Measurements from ENCODE around the gene TPD52L1. TPM values are rescaled to one million over a fixed set of nuclear protein-coding genes. Genes with fewer than 3 reads are reported as not detected.
"Not testable (repeated sequence)": the region's sequence is repeated elsewhere in the genome, so short reads cannot be mapped to it uniquely, and the experiment has no call there.

TPD52L1 gene
- total and polyA plus RNA-seq, 2 donors: 23.6 to 160 TPM

DNA sequence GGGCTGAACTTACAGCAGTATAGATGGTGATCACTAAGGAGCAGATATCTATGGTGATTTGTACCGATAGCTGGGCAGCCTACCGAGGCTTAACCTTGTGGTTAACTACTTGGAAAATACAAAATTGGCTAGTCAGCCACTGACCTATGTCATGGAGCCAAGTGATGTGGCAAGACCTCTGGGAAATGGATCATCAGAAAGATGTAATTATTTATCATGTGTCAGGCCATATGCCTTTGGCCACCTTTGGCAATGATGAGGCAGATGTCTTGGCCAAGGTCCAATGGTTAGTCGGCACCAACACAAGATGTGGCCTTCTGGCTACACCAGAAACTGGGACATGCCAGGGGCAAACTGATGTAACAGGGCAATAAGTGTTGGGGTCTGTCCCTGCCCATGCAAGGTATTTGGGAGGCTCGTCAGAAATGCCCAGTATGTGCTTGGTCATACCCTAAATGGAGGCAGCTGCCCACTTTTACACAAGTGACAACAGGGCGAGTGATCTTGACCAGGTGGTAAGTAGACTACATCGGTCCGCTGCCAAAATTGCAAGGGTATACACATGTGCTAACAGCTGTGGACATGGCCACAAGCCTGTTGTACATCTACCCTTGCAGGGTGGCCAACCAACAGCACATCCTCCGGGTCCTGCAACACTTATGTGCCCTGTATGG is 118.0 kb downstream of the TPD52L1 start:
- H3K4me1 ChIP-seq (ENCODE audit: insufficient read depth): no peaks in the 10 kb centered on the region
- H3K36me3 ChIP-seq (ENCODE audit: insufficient read depth): no peaks in the 10 kb centered on the region
- H3K4me3 ChIP-seq (ENCODE audit: low read depth, low read length): no peak overlapping the region
- DNase-seq (ENCODE audit: extremely low spot score): no peak
- WGBS: 92% methylated on average over 8 of the region's 8 CpGs
- no peak overlapping the region for H3K27ac ChIP-seq (ENCODE audit: low read depth)

DNA sequence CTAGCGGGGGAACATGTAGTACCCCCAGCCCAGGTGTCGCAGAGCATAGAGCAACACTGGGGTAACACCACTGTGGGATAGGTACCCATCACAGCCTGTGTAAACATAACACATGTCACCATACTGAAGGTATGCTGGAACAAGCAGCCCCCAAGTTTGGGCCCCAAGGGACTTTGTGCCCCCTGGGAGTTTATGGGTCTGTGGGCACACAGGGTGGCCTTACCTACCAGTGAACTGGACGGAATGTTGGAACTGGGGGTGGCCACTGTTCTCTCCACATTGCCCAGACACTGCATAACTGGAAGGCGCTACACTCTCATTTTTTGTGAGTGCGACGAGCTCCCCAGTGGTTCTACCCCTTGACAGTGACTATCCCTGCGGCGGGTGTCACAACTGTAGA is 119.7 kb downstream of the TPD52L1 start:
- no peak for DNase-seq (ENCODE audit: extremely low spot score)
- 98% methylated on average over 8 of the region's 8 CpGs for WGBS
- Histone ChIP-seq H3K36me3 (ENCODE audit: insufficient read depth) (no peaks in the 10 kb centered on the region), H3K4me1 (ENCODE audit: insufficient read depth) (no peaks in the 10 kb centered on the region), H3K4me3 (ENCODE audit: low read depth, low read length) (no peak overlapping the region), H3K27ac (ENCODE audit: low read depth) (no peak overlapping the region)

DNA sequence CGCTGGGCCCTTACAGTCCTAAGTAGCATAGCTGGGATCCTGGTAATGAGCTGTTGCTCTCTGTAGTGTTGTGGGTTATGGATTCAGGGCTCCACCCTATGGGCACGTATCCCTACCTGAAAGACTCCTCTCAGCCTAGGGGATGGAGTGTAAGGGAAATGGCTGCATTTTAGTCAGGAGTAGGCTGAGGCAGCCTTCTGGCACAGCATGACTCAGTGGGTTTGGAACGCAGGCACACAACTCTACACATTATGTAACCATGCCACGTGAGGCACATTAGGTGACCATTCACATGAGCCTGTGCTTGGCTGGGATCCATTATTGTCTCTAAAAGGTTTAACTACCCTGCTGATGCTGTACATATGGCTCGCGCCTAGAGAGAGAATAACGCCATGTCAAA is 120.4 kb downstream of the TPD52L1 start:
- 89% methylated on average over 7 of the region's 7 CpGs for WGBS
- Histone ChIP-seq H3K27ac (ENCODE audit: low read depth) (no peak overlapping the region), H3K4me1 (ENCODE audit: insufficient read depth) (no peaks in the 10 kb centered on the region), H3K36me3 (ENCODE audit: insufficient read depth) (no peaks in the 10 kb centered on the region), H3K4me3 (ENCODE audit: low read depth, low read length) (no peak overlapping the region)
- DNase-seq (ENCODE audit: extremely low spot score): no peak

DNA sequence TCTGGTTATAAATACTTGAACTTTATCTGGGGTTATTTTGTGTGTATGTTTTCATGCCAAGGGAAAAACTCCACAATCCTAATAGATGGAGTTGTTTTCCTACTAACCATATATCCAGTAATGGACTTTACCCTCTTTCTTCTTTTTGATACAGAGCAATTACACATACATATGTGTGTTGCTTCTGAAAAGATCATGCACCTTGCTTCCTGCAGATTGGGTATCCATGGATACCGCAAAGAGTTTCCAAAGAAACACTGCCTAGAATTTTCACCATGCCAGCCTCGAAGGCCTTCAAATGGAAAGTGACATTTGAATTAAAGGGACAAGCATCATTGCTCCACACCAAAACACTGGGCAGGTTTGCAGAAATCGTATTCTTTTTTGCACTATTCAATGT is 121.4 kb downstream of the TPD52L1 start:
- Histone ChIP-seq H3K4me3 (ENCODE audit: low read depth, low read length) (no peak overlapping the region), H3K27ac (ENCODE audit: low read depth) (no peak overlapping the region), H3K36me3 (ENCODE audit: insufficient read depth) (no peaks in the 10 kb centered on the region), H3K4me1 (ENCODE audit: insufficient read depth) (no peaks in the 10 kb centered on the region)
- DNase-seq (ENCODE audit: extremely low spot score): no peak
- 89% methylated on average over 3 of the region's 3 CpGs for WGBS

- no peak overlapping the region for H3K4me3 ChIP-seq (ENCODE audit: low read depth, low read length)
- H3K4me1 ChIP-seq (ENCODE audit: insufficient read depth): no peaks in the 10 kb centered on the region
- no peaks in the 10 kb centered on the region for H3K36me3 ChIP-seq (ENCODE audit: insufficient read depth)
- 96% methylated on average over 3 of the region's 3 CpGs for WGBS
- DNase-seq (ENCODE audit: extremely low spot score): no peak
- H3K27ac ChIP-seq (ENCODE audit: low read depth): no peak overlapping the region
Measured at GRCh38 chr6:125275779-125276178, 122.2 kb downstream of the TPD52L1 start.

GRCh38 chr6:125277838-125278237 is 124.3 kb downstream of the TPD52L1 start:
- 86% methylated on average over 1 of the region's 1 CpG for WGBS
- no peaks in the 10 kb centered on the region for H3K4me1 ChIP-seq (ENCODE audit: insufficient read depth)
- DNase-seq (ENCODE audit: extremely low spot score): no peak
- H3K36me3 ChIP-seq (ENCODE audit: insufficient read depth): no peaks in the 10 kb centered on the region
- H3K27ac ChIP-seq (ENCODE audit: low read depth): no peak overlapping the region
- H3K4me3 ChIP-seq (ENCODE audit: low read depth, low read length): no peak overlapping the region

- no peak overlapping the region for H3K4me3 ChIP-seq (ENCODE audit: low read depth, low read length)
- WGBS: 97% methylated on average over 7 of the region's 7 CpGs
- no peak for DNase-seq (ENCODE audit: extremely low spot score)
- H3K36me3 ChIP-seq (ENCODE audit: insufficient read depth): no peaks in the 10 kb centered on the region
- H3K27ac ChIP-seq (ENCODE audit: low read depth): no peak overlapping the region
- no peaks in the 10 kb centered on the region for H3K4me1 ChIP-seq (ENCODE audit: insufficient read depth)
Measured at GRCh38 chr6:125279961-125280360, 126.4 kb downstream of the TPD52L1 start.

- 81% methylated on average over 11 of the region's 11 CpGs for WGBS
- not testable (repeated sequence) for H3K4me1 ChIP-seq (ENCODE audit: insufficient read depth); H3K27ac ChIP-seq (ENCODE audit: low read depth); DNase-seq (ENCODE audit: extremely low spot score); H3K36me3 ChIP-seq (ENCODE audit: insufficient read depth); H3K4me3 ChIP-seq (ENCODE audit: low read depth, low read length)
Measured at GRCh38 chr6:125280370-125281035, 126.9 kb downstream of the TPD52L1 start.

DNA sequence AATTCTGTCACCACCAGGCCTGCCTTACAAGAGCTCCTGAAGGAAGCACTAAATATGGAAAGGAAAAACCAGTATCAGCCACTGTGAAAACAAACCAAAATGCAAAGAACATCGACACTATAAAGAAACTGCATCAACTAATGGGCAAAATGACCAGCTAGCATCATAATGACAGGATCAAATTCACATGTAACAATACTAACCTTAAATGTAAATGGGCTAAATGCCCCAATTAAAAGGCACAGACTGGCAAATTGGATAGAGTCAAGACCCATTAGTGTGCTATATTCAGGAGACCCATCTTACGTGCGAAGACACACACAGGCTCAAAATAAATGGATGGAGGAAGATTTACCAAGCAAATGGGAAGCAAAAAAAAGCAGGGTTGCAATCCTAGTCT is 128.9 kb downstream of the TPD52L1 start:
- 99% methylated on average over 3 of the region's 3 CpGs for WGBS
- H3K36me3 ChIP-seq (ENCODE audit: insufficient read depth); H3K27ac ChIP-seq (ENCODE audit: low read depth); DNase-seq (ENCODE audit: extremely low spot score); H3K4me1 ChIP-seq (ENCODE audit: insufficient read depth); H3K4me3 ChIP-seq (ENCODE audit: low read depth, low read length): not testable (repeated sequence)

DNA sequence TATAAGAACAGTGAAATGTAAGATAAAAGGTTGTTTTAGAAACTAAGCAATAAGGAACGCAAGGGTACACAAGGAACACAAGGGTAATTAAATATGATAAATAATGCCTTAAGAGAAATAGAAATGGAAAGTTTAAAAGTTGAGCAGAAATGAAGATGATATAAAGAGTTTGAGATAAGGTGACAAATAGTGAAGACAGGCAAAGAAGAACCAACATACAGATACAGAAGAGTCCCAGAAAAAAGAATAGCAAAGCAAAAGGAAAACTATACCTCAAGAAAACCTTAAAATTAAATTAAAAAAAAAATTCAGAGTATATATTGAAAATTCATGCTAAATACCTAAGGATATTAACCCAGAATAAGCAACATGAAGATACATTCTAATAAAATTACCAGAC is 131.8 kb downstream of the TPD52L1 start:
- 100% methylated on average over 1 of the region's 1 CpG for WGBS
- Histone ChIP-seq H3K4me3 (ENCODE audit: low read depth, low read length) (no peak overlapping the region), H3K36me3 (ENCODE audit: insufficient read depth) (no peaks in the 10 kb centered on the region), H3K27ac (ENCODE audit: low read depth) (no peak overlapping the region), H3K4me1 (ENCODE audit: insufficient read depth) (no peaks in the 10 kb centered on the region)
- DNase-seq (ENCODE audit: extremely low spot score): no peak

- Histone ChIP-seq H3K4me3 (ENCODE audit: low read depth, low read length) (no peak overlapping the region), H3K27ac (ENCODE audit: low read depth) (no peak overlapping the region), H3K4me1 (ENCODE audit: insufficient read depth) (no peaks in the 10 kb centered on the region), H3K36me3 (ENCODE audit: insufficient read depth) (no peaks in the 10 kb centered on the region)
- 99% methylated on average over 1 of the region's 1 CpG for WGBS
- no peak for DNase-seq (ENCODE audit: extremely low spot score)
Measured at GRCh38 chr6:125285936-125286335, 132.4 kb downstream of the TPD52L1 start.

- H3K36me3 ChIP-seq (ENCODE audit: insufficient read depth): peaks cover 4% of the 10 kb centered on the region
Measured at GRCh38 chr6:125287718-125288117, 134.1 kb downstream of the TPD52L1 start.

DNA sequence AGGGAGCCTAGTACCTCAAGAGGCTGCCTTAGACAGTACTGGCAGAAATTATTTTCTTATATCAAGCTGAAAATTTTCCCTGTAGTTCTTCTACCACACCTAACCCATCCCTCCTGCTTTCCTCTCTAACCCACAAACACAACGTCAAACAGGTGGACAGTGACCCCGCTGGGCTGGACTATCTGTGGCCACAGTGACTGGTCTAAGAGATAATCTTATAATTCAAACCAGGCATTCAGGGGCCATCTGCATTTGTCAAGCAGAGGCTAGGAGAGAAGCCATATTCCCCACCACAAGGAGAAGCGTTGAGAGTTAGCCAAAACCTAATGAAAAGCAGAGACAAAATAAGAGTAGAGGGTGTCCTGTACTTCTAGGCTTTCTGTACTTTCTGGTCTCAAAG is 140.0 kb downstream of the TPD52L1 start:
- peaks cover 5% of the 10 kb centered on the region for H3K36me3 ChIP-seq (ENCODE audit: insufficient read depth)
- DNase-seq (ENCODE audit: extremely low spot score): no peak
- no peak overlapping the region for H3K27ac ChIP-seq (ENCODE audit: low read depth)
- no peak overlapping the region for H3K4me3 ChIP-seq (ENCODE audit: low read depth, low read length)
- H3K4me1 ChIP-seq (ENCODE audit: insufficient read depth): no peaks in the 10 kb centered on the region
- WGBS: 81% methylated on average over 3 of the region's 3 CpGs

More at GRCh38 chr6:125287718-125288117, 134.1 kb downstream of the TPD52L1 start:
- WGBS: 96% methylated on average over 9 of the region's 9 CpGs
- Histone ChIP-seq H3K4me3 (ENCODE audit: low read depth, low read length) (no peak overlapping the region), H3K27ac (ENCODE audit: low read depth) (no peak overlapping the region), H3K4me1 (ENCODE audit: insufficient read depth) (no peaks in the 10 kb centered on the region)
- no peak for DNase-seq (ENCODE audit: extremely low spot score)

- WGBS: 79% methylated on average over 1 of the region's 1 CpG
Measured at GRCh38 chr6:125294036-125294435, 140.5 kb downstream of the TPD52L1 start.

More at GRCh38 chr6:125294036-125294435, 140.5 kb downstream of the TPD52L1 start:
- no peaks in the 10 kb centered on the region for H3K4me1 ChIP-seq (ENCODE audit: insufficient read depth)
- DNase-seq (ENCODE audit: extremely low spot score): no peak
- H3K36me3 ChIP-seq (ENCODE audit: insufficient read depth): peaks cover 5% of the 10 kb centered on the region
- H3K27ac ChIP-seq (ENCODE audit: low read depth): no peak overlapping the region
- H3K4me3 ChIP-seq (ENCODE audit: low read depth, low read length): no peak overlapping the region

Data from urinary bladder (tissue), 4 donors.